ENCODE data around the gene ELMO1. TPM values are rescaled to one million over a fixed set of nuclear protein-coding genes. Genes with fewer than 3 reads are reported as not detected.

Gene ELMO1
- total RNA-seq, 1 experiment from 2014 or later: not detected

GRCh38 chr7:36937754-36938563 is 510.7 kb downstream of the ELMO1 start:
- POLR2A ChIA-PET (ENCODE audit: low non-redundant PET): no interaction called here
- intact Hi-C loops (cut with micrococcal nuclease; ENCODE audit: unreplicated experiment): no loop called here
- BruUV-seq (replicated peaks): no TSS peak
- no peak for DNase-seq (ENCODE audit: low spot score)
- TF ChIP-seq EZH2 (IDR thresholded peaks at IDR 0.05; ENCODE audit: borderline replicate concordance, low read depth, low read length, poor library complexity, severe bottlenecking): no peak
- 0 out of 2 replicates have a peak, but pooled peaks have one; percentile 15 for TF ChIP-seq CTCF (conservative IDR thresholded peaks at IDR 0.05; ENCODE audit: low read depth, low read length)
- no peak overlapping the region for H3K4me3 ChIP-seq (ENCODE audit: low read depth, low read length, poor library complexity, severe bottlenecking)
- H3K9me3 ChIP-seq (ENCODE audit: low read depth, low read length, poor library complexity, severe bottlenecking): peaks cover 13% of the 10 kb centered on the region
- no peak overlapping the region for H3K27ac ChIP-seq (ENCODE audit: low read depth, low read length, poor library complexity, severe bottlenecking)
- no peaks in the 10 kb centered on the region for H3K27me3 ChIP-seq (replicated peaks; ENCODE audit: insufficient read depth, low read depth, low read length, poor library complexity)
- H3K4me1 ChIP-seq (ENCODE audit: insufficient read depth, low read length, poor library complexity, severe bottlenecking): no peaks in the 10 kb centered on the region
- no peaks in the 10 kb centered on the region for H3K36me3 ChIP-seq (ENCODE audit: insufficient read depth, low read length, poor library complexity, severe bottlenecking)
- CTCF ChIA-PET: no interaction called here

- DNase-seq (ENCODE audit: low spot score): no peak
- no peak for TF ChIP-seq CTCF (conservative IDR thresholded peaks at IDR 0.05; ENCODE audit: low read depth, low read length)
- TF ChIP-seq EZH2 (IDR thresholded peaks at IDR 0.05; ENCODE audit: borderline replicate concordance, low read depth, low read length, poor library complexity, severe bottlenecking): no peak
- Histone ChIP-seq H3K27me3 (replicated peaks; ENCODE audit: insufficient read depth, low read depth, low read length, poor library complexity) (no peaks in the 10 kb centered on the region), H3K36me3 (ENCODE audit: insufficient read depth, low read length, poor library complexity, severe bottlenecking) (no peaks in the 10 kb centered on the region), H3K27ac (ENCODE audit: low read depth, low read length, poor library complexity, severe bottlenecking) (no peak overlapping the region), H3K4me1 (ENCODE audit: insufficient read depth, low read length, poor library complexity, severe bottlenecking) (no peaks in the 10 kb centered on the region), H3K4me3 (ENCODE audit: low read depth, low read length, poor library complexity, severe bottlenecking) (no peak overlapping the region), H3K9me3 (ENCODE audit: low read depth, low read length, poor library complexity, severe bottlenecking) (no peaks in the 10 kb centered on the region)
- CTCF ChIA-PET: no interaction called here
- intact Hi-C loops (cut with micrococcal nuclease; ENCODE audit: unreplicated experiment): no loop called here
- no TSS peak for BruUV-seq (replicated peaks)
- POLR2A ChIA-PET (ENCODE audit: low non-redundant PET): no interaction called here
Observed at GRCh38 chr7:36931892-36932291, 516.8 kb downstream of the ELMO1 start.

DNA sequence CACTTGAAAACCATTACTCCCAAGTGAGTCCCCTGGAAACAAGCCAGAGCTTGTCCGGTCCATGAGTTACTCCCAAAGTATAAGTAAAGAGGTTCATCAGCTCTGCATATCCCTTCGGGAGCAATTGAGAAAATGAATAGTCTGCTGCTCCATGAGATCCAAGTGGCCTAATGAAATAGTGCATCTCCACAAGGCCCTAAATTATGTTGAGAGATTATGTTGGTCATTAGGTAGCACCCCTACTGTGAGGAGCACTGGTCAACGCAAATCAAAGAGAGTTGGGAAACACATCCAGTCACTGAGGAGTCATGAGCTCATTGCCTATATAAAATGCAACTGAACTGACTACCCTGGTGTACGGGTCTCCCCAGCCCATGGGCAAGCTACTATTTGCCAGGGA is 518.9 kb downstream of the ELMO1 start:
- no peaks in the 10 kb centered on the region for H3K36me3 ChIP-seq (ENCODE audit: insufficient read depth, low read length, poor library complexity, severe bottlenecking)
- no TSS peak for BruUV-seq (replicated peaks)
- no peaks in the 10 kb centered on the region for H3K9me3 ChIP-seq (ENCODE audit: low read depth, low read length, poor library complexity, severe bottlenecking)
- CTCF ChIA-PET: no interaction called here
- TF ChIP-seq EZH2 (IDR thresholded peaks at IDR 0.05; ENCODE audit: borderline replicate concordance, low read depth, low read length, poor library complexity, severe bottlenecking) (no peak), CTCF (conservative IDR thresholded peaks at IDR 0.05; ENCODE audit: low read depth, low read length) (no peak)
- no peak overlapping the region for H3K4me3 ChIP-seq (ENCODE audit: low read depth, low read length, poor library complexity, severe bottlenecking)
- no peaks in the 10 kb centered on the region for H3K27me3 ChIP-seq (replicated peaks; ENCODE audit: insufficient read depth, low read depth, low read length, poor library complexity)
- no peak overlapping the region for H3K27ac ChIP-seq (ENCODE audit: low read depth, low read length, poor library complexity, severe bottlenecking)
- intact Hi-C loops (cut with micrococcal nuclease; ENCODE audit: unreplicated experiment): no loop called here
- POLR2A ChIA-PET (ENCODE audit: low non-redundant PET): no interaction called here
- no peaks in the 10 kb centered on the region for H3K4me1 ChIP-seq (ENCODE audit: insufficient read depth, low read length, poor library complexity, severe bottlenecking)
- no peak for DNase-seq (ENCODE audit: low spot score)

Measured in A673 (cell line).